ENCODE measurements around the gene DNER. TPM values are rescaled to one million over a fixed set of nuclear protein-coding genes. Genes with fewer than 3 reads are reported as not detected.

DNER gene
- total and polyA plus RNA-seq, 10 of the 15 experiments (the other 5 are each of a cell fraction or from before 2014, with no cell fraction given), result 0.04 to 0.08 (median 0.07) TPM; not detected in 7

- no peaks in the 10 kb centered on the region for H3K27me3 ChIP-seq (replicated peaks in 1 of 2; ENCODE audit: control insufficient read depth in 2 of 2, insufficient read depth in 2 of 2, low read length in 1 of 2)
- ChIA-PET SMC1A (ENCODE audit: uncharacterized antibody, unreplicated experiment) (no interaction called here), RAD21 (ENCODE audit: unreplicated experiment) (no interaction called here), POLR2A (no interaction called here), CTCF (no interaction called here)
- DNase-seq (ENCODE audit: low read depth, low spot score) (no peak), FAIRE-seq (no peak), ATAC-seq (no peak)
- TF ChIP-seq, protein P1, sequence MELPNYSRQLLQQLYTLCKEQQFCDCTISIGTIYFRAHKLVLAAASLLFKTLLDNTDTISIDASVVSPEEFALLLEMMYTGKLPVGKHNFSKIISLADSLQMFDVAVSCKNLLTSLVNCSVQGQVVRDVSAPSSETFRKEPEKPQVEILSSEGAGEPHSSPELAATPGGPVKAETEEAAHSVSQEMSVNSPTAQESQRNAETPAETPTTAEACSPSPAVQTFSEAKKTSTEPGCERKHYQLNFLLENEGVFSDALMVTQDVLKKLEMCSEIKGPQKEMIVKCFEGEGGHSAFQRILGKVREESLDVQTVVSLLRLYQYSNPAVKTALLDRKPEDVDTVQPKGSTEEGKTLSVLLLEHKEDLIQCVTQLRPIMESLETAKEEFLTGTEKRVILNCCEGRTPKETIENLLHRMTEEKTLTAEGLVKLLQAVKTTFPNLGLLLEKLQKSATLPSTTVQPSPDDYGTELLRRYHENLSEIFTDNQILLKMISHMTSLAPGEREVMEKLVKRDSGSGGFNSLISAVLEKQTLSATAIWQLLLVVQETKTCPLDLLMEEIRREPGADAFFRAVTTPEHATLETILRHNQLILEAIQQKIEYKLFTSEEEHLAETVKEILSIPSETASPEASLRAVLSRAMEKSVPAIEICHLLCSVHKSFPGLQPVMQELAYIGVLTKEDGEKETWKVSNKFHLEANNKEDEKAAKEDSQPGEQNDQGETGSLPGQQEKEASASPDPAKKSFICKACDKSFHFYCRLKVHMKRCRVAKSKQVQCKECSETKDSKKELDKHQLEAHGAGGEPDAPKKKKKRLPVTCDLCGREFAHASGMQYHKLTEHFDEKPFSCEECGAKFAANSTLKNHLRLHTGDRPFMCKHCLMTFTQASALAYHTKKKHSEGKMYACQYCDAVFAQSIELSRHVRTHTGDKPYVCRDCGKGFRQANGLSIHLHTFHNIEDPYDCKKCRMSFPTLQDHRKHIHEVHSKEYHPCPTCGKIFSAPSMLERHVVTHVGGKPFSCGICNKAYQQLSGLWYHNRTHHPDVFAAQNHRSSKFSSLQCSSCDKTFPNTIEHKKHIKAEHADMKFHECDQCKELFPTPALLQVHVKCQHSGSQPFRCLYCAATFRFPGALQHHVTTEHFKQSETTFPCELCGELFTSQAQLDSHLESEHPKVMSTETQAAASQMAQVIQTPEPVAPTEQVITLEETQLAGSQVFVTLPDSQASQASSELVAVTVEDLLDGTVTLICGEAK (IDR thresholded peaks at IDR 0.05; ENCODE audit: borderline replicate concordance), result no peak
- H3K79me2 ChIP-seq (ENCODE audit: control insufficient read depth, insufficient read depth, low read length), result no peaks in the 10 kb centered on the region
- H3K9me3 ChIP-seq (replicated peaks; ENCODE audit: control insufficient read depth, insufficient read depth, low read length), result no peaks in the 10 kb centered on the region
- H3K4me3 ChIP-seq, result no peak overlapping the region
- H3K36me3 ChIP-seq (ENCODE audit: control insufficient read depth in 2 of 2, insufficient read depth in 2 of 2, low read length in 1 of 2), result no peaks in the 10 kb centered on the region
- H3K4me2 ChIP-seq (ENCODE audit: control insufficient read depth, insufficient read depth), result no peak overlapping the region
- H4K20me1 ChIP-seq (ENCODE audit: control insufficient read depth, insufficient read depth), result no peaks in the 10 kb centered on the region
- intact Hi-C loops (cut with micrococcal nuclease; ENCODE audit: unreplicated experiment) (no loop called here), in situ Hi-C loops (cut with MboI) (no loop called here)
- no peaks in the 10 kb centered on the region for H3K4me1 ChIP-seq (ENCODE audit: control insufficient read depth, insufficient read depth, low read length)
- no peak overlapping the region for H3K9ac ChIP-seq (ENCODE audit: control insufficient read depth, insufficient read depth, low read length)
- WGBS (ENCODE audit: insufficient coverage, insufficient replicate concordance, low lambda C conversion rate, missing lambda C conversion rate), result 0% methylated on average over 1 of the region's 1 CpG
- H3K27ac ChIP-seq (ENCODE audit: control insufficient read depth, insufficient read depth), result no peak overlapping the region
- H2AFZ ChIP-seq (ENCODE audit: control insufficient read depth, low read depth, low read length), result no peak overlapping the region
- BruUV-seq (replicated peaks), result no TSS peak
Observed at GRCh38 chr2:229419158-229419557, 295.2 kb downstream of the DNER start.

- in situ Hi-C loops (cut with MboI), result no loop called here
- WGBS (ENCODE audit: insufficient coverage, insufficient replicate concordance, low lambda C conversion rate, missing lambda C conversion rate), result 15% methylated on average over 7 of the region's 7 CpGs
- Histone ChIP-seq H3K79me2 (ENCODE audit: control insufficient read depth, insufficient read depth, low read length) (no peaks in the 10 kb centered on the region), H3K27me3 (replicated peaks in 1 of 2; ENCODE audit: control insufficient read depth in 2 of 2, insufficient read depth in 2 of 2, low read length in 1 of 2) (no peaks in the 10 kb centered on the region), H3K36me3 (ENCODE audit: control insufficient read depth in 2 of 2, insufficient read depth in 2 of 2, low read length in 1 of 2) (no peaks in the 10 kb centered on the region), H3K9ac (ENCODE audit: control insufficient read depth, insufficient read depth, low read length) (no peak overlapping the region), H3K4me3 (no peak overlapping the region), H3K4me1 (ENCODE audit: control insufficient read depth, insufficient read depth, low read length) (no peaks in the 10 kb centered on the region), H2AFZ (ENCODE audit: control insufficient read depth, low read depth, low read length) (no peak overlapping the region), H3K9me3 (replicated peaks; ENCODE audit: control insufficient read depth, insufficient read depth, low read length) (no peaks in the 10 kb centered on the region), H3K27ac (ENCODE audit: control insufficient read depth, insufficient read depth) (no peak overlapping the region), H4K20me1 (ENCODE audit: control insufficient read depth, insufficient read depth) (no peaks in the 10 kb centered on the region), H3K4me2 (ENCODE audit: control insufficient read depth, insufficient read depth) (no peak overlapping the region)
- DNase-seq (ENCODE audit: low read depth, low spot score), result no peak
- RAD21 ChIA-PET (ENCODE audit: unreplicated experiment), result no interaction called here
- no peak for ATAC-seq
- intact Hi-C loops (cut with micrococcal nuclease; ENCODE audit: unreplicated experiment), result no loop called here
- BruUV-seq (replicated peaks), result no TSS peak
- no peak for FAIRE-seq
- TF ChIP-seq SIX5 (IDR thresholded peaks at IDR 0.05; ENCODE audit: low read depth, low read length, severe bottlenecking) (no peak), ATF7 (IDR thresholded peaks at IDR 0.05; ENCODE audit: low read depth) (peak; percentile 55)
- CTCF ChIA-PET, result no interaction called here
- SMC1A ChIA-PET (ENCODE audit: uncharacterized antibody, unreplicated experiment), result no interaction called here
- POLR2A ChIA-PET, result no interaction called here
Observed at GRCh38 chr2:229417916-229418315, 296.4 kb downstream of the DNER start.
